Measurements from ENCODE around the gene CORO2A.

DNA sequence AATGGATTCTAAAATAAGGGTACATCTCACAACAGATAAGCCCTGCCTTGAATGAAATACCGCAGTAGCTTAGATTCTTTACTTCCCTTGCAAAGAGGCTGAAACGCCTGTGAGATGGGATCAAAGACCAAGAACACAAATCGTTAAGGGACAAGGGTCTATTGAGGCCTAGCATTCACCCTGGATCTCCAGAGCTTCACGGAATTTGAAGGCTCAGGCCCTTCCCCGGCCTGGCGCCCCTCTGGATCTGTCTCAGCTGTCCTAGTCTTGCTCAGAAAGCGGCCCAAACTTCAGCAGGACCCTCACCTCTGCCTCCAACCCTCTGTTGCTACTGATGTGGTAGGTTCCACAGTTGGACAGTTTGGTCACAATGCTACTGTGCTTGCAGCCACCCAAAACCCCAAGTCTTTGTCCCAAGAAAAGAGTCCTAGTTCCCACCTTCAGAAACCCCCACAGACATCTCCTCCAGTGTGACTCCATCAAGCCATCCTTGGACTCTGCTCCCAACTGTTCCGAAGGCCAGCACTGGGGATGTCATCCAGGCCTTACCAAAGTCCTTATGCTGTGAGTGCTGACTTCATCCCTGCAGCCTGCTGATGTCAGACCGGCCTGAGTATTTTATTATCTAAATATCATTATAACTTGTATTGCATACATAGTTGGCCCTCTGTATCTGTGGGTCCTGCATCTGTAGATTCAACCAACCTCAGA lies 9.4 kb downstream of the CORO2A start:
- TF ChIP-seq, protein P1, sequence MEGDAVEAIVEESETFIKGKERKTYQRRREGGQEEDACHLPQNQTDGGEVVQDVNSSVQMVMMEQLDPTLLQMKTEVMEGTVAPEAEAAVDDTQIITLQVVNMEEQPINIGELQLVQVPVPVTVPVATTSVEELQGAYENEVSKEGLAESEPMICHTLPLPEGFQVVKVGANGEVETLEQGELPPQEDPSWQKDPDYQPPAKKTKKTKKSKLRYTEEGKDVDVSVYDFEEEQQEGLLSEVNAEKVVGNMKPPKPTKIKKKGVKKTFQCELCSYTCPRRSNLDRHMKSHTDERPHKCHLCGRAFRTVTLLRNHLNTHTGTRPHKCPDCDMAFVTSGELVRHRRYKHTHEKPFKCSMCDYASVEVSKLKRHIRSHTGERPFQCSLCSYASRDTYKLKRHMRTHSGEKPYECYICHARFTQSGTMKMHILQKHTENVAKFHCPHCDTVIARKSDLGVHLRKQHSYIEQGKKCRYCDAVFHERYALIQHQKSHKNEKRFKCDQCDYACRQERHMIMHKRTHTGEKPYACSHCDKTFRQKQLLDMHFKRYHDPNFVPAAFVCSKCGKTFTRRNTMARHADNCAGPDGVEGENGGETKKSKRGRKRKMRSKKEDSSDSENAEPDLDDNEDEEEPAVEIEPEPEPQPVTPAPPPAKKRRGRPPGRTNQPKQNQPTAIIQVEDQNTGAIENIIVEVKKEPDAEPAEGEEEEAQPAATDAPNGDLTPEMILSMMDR (IDR thresholded peaks at IDR 0.05; ENCODE audit: borderline replicate concordance, extremely low read depth, low read length, poor library complexity, severe bottlenecking), result no peak
- TF ChIP-seq EZH2 (IDR thresholded peaks at IDR 0.05; ENCODE audit: borderline replicate concordance, low read depth, low read length, severe bottlenecking), result no peak
